HL-60 (cell line): ENCODE results near the gene ALDH9A1.

Source experiments
- DNase-seq, 2 experiments: peaks; one replicate each; pipeline ENCODE4 v3.0.0-alpha.2; 2010 to 2020; ENCODE audit warnings: low read depth in 1 of 2, low spot score in 1 of 2
- H3K27ac ChIP-seq: fragments of 250-450 bp; sonication (Bioruptor Pico); replicated peaks from 2 replicates; pipeline ENCODE4 v1.5.1; 2020; ENCODE audit warnings: mild to moderate bottlenecking, moderate library complexity
- H3K27me3 ChIP-seq: fragments of 250-450 bp; sonication (Bioruptor Pico); 2 replicates; pipeline ENCODE4 v1.5.1; 2021; ENCODE audit warnings: mild to moderate bottlenecking, moderate library complexity; ENCODE audit not compliant: insufficient read depth, poor library complexity, severe bottlenecking
- H3K4me3 ChIP-seq: replicated peaks from 2 replicates; pipeline ENCODE4 v1.5.1; 2011; ENCODE audit warnings: mild to moderate bottlenecking, control low read depth, low read length; ENCODE audit not compliant: insufficient read depth
- CTCF ChIP-seq: IDR thresholded peaks from one replicate; pipeline ENCODE4 v1.5.1; 2011; ENCODE audit warnings: low read length, control low read depth, inconsistent platforms; ENCODE audit not compliant: insufficient read depth
- GABPA ChIP-seq: IDR thresholded peaks from 2 replicates; pipeline ENCODE4 v1.6.1; 2012; ENCODE audit warnings: low read depth
- POLR2AphosphoS5 ChIP-seq: IDR thresholded peaks from 2 replicates; pipeline ENCODE4 v1.6.1; 2012; ENCODE audit warnings: low read depth
- REST ChIP-seq: IDR thresholded peaks from 2 replicates; pipeline ENCODE4 v1.6.1; 2012; ENCODE audit warnings: low read depth; ENCODE audit not compliant: insufficient replicate concordance
- SPI1 ChIP-seq: IDR thresholded peaks from 2 replicates; pipeline ENCODE4 v1.6.1; 2012; ENCODE audit warnings: low read depth, mild to moderate bottlenecking, borderline replicate concordance

ALDH9A1 gene

DNA sequence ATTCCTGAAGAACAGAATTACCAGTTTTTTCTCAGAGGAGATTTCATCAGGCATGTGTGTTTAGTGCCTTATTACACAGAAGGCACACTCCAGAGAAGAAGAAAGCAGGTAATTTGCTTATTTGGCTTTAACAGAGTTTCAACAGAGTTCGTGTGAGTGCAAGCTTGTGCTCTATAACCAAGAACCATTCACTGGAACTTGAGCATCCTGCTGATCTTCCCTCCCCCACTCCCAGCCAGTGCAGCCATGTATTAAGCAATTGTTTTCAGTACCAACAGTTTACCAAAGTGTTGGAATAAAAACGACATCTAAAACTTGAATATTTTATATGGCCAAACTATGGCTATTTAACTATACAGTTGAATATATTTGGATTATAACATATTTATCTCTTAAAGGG, 63.0 kb downstream of the ALDH9A1 start:
- no peak overlapping the region for H3K4me3 ChIP-seq
- no peak for DNase-seq
- H3K27ac ChIP-seq, result no peak overlapping the region
- TF ChIP-seq GABPA (no peak), POLR2AphosphoS5 (no peak), SPI1 (no peak), CTCF (no peak), REST (no peak)
- no peaks in the 10 kb centered on the region for H3K27me3 ChIP-seq

DNA sequence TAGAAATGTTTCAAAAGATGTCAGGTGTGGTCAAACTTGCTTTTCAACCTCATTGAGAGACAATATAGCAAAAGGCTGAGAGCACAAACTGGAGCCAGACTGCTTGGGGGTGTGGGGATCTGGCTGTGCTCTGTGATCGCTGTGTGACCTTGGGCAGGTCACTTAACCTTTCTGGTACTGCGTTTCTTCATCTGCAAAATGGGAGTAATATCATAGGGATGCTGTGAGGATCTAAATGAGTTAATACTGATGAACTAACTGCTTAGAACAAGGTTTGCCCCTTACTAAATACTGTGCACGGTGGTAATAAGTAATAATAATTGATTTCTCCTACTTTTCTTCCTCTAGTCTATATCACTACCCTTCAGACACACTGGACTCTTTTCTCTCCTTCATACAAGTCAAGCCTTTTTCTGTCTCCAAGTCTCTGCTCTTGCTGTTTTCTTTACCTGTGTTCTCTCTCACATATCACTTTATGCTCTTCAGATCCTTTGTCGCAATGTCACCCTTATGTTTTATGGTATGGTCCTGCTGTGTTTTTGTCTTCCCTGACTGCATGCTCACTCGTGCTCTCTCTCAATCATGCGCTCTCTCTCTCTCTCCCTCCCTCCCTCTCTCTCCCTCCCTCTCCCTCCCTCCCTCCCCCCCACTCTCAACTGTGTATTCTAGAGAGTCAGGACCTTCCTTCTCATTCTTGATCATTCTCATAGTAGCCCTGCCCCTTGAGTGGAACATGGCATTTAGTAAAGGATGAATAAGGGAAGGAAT, 64.0 kb downstream of the ALDH9A1 start:
- Histone ChIP-seq H3K27me3 (no peaks in the 10 kb centered on the region), H3K4me3 (no peak overlapping the region), H3K27ac (no peak overlapping the region)
- no peak for DNase-seq
- TF ChIP-seq CTCF, result no peak
- TF ChIP-seq GABPA, result no peak
- no peak for TF ChIP-seq REST
- no peak for TF ChIP-seq POLR2AphosphoS5
- TF ChIP-seq SPI1, result no peak

DNA sequence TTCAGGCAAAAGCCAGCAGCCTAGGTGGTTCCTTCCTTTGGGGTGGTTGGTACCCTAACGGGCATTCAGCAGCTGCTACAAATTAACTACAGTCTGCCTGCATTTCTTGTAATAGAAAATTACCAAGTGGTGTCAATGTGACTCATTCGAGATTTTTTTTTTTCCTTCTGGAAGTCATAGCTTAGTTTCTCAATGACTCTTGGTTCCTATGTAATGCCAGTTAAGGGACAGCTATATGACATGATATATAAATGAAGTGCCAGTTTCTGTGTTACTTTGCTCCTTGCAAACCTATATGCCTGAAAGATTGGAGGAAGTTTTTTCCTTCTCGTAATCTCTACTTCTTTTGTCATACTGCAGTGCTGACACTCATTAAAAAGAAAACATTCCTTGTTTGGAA, 64.7 kb downstream of the ALDH9A1 start:
- TF ChIP-seq REST, result no peak
- TF ChIP-seq CTCF, result no peak
- no peak for TF ChIP-seq SPI1
- no peak for TF ChIP-seq POLR2AphosphoS5
- TF ChIP-seq GABPA, result no peak
- no peak overlapping the region for H3K27ac ChIP-seq
- no peak overlapping the region for H3K4me3 ChIP-seq

More for the DNA sequence above, 64.7 kb downstream of the ALDH9A1 start:
- no peak for DNase-seq
- H3K27me3 ChIP-seq, result no peaks in the 10 kb centered on the region
